HG03060 (cell line): ENCODE results near the gene KDM2B.
"Not testable (repeated sequence)": the region's sequence is repeated elsewhere in the genome, so short reads cannot be mapped to it uniquely, and the experiment has no call there.

Experiments
- ATAC-seq: cut with Tn5 transposase; IDR thresholded peaks from one replicate; pipeline ENCODE4 v1.9.1; 2021; ENCODE audit warnings: low read depth, moderate number of reproducible peaks; ENCODE audit not compliant: unreplicated experiment

Gene KDM2B

DNA sequence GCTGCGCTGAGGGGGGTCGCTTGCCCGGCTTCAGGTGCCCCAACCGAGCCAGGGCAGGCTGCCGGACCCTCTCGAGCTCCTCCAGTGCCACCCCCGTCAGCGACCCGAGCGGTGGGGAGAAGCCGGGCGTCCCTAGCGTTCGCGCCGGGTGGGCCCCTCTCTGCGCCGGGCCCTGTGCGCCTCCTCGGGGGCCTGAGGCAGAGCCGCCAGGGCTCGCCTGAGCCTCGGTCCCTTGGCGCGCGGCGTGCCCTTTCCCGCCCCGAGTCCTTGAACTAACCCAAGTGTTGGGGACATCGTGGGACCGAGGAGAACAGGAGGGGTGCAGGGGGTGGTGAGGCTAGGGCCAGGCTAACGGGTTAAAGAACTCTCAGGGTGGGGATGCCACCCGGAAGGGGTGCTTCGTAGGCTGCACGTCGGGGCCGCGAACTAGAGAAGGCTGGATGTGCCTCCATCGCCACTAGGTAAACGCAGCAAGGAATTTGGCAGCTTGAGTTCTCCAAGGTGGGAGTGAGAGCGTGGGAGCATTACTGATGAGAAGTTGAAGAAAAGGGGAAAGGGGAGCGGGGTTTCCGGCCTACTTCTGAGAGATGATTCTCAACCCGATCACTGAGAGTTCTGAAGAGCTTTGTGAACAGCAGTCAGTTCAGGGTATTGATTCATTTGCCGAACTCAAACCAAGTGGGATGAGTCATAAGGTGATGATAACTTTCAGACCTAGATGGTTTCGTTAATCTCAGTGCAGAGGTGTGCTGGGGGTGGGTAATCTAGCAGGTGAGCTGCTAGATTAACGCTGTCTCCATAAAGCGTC lies 180.3 kb downstream of the KDM2B start:
- peak; percentile 35 for ATAC-seq

DNA sequence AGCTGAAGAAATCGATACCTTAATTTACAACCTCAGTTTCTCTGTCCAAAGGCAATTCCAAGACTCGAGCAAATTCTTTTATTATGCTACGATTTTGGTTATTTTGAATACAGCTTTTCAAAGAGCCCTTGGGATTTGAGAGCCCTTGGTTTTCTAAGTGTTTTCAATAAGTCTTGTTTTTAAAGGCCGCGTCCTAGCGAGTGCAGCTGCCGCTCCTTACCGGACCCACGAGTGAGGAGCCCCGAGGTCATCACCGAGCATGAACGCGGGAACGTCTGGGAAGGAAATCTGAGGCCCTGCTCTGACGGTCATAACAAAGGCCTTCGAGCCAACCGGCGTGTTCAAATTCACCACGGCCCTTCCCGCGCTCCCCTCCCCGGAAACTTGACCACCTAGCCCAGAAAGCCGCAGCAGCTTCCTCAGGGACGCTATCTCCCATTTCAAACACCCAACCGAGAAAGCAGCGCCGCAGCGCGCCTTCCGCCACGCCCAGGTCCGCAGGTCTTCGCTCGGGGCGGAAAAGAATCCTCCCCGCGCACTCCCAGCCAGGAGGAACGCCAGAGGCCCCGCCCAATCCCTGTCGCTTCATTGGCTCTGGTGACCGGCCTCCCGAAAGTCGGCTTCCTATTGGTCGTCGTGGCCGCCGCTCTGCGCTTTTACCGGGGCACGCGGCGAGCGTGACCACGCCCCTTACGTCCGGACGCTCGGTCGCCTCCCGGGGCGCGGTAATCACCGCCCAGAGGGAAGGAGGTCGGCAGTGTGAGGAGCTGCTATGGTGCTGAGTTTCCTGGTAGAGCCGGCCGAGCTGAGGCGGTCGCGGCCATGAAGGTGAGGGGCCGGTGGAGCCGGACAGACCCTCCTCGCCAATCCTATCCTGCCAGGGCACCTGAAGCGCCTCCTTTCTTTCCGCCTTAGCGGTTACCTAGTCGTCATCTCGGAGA lies 181.2 kb downstream of the KDM2B start, which contains the start of gene RNF34:
Gene RNF34, plus strand, starts transcription at position 728 of the 941 bp plus-strand sequence. Its CDS starts 95 bp downstream, at position 823.
- peak; percentile 65 for ATAC-seq

- no peak for ATAC-seq
Measured at GRCh38 chr12:121398355-121398754, 182.5 kb downstream of the KDM2B start.

GRCh38 chr12:121397521-121397920 lies 183.3 kb downstream of the KDM2B start:
- ATAC-seq: no peak

- ATAC-seq: no peak
Measured at GRCh38 chr12:121392325-121392716, 188.5 kb downstream of the KDM2B start.

GRCh38 chr12:121391619-121392324 lies 189.1 kb downstream of the KDM2B start:
- no peak for ATAC-seq

GRCh38 chr12:121390856-121391255 lies 190.0 kb downstream of the KDM2B start:
- ATAC-seq: no peak

GRCh38 chr12:121388421-121388981 lies 192.3 kb downstream of the KDM2B start:
- ATAC-seq: no peak

- ATAC-seq: not testable (repeated sequence)
Measured at GRCh38 chr12:121384891-121385290, 195.9 kb downstream of the KDM2B start.

DNA sequence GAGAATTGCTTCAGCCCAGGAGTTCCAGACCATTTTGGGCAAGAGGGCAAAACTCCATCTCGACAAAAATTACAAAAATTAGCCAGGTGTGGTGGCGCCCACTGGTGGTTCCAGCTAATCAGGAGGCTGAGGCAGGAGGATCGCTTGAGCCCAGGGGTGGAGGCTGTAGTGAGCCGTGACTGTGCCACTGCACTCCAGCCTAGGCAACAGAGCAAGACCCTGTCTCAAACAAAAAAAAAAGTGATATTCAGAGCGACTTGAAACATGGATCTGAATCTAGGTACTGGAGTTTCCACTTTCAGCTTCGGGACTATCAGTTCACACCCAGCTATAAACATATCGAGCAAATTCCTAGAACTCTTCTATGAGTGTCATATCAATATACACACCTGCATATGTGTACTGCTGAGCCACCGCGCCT lies 197.2 kb downstream of the KDM2B start:
- no peak for ATAC-seq

GRCh38 chr12:121379945-121380344 lies 200.9 kb downstream of the KDM2B start:
- no peak for ATAC-seq
